ENCODE data around the gene MYO18A. TPM values are rescaled to one million over a fixed set of nuclear protein-coding genes. Genes with fewer than 3 reads are reported as not detected.

The MYO18A gene
- total RNA-seq, 2 donors from 2014 or later, result 45.4 to 73.2 TPM

DNA sequence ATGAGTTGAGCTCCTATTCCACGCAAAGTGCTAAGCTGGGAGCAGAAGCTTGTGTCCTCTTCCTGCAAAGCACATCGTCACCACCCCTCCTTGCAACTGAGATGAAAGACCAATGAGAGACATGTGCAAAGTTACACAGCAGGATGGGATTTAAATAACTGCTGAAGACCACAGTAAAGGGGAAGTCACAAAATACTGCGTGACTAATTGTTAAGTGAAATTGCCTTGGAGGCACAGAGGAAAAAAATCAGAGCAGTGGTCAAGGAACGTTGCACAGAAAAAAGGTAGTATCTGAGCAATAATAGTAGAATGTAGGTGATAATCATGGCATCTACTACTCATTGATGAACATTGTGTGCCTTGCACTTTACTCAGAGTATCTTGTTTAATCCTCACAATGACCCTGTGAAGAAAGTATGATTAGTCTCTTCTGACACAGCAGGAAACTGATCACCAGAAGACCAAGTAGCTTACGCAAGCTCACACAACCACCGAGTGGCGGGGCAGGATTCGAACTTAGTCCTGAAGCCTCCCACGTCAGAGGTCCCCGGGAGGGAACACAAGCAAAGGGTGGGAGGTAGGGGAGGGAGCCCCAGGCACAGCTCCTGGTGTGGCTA is 15.4 kb upstream of the MYO18A start:
- 49 to 73% methylated on average over 10 of the region's 10 CpGs for WGBS, 2 donors
- H3K4me1 ChIP-seq, result no peaks in the 10 kb centered on the region
- H3K27ac ChIP-seq, result peak overlapping the region in 1 of 4 donors; percentile 45
- intact Hi-C loops (cut with DNase I), result no loop called here
- H3K27me3 ChIP-seq, result no peaks in the 10 kb centered on the region
- TF ChIP-seq POLR2A (IDR thresholded peaks at IDR 0.05), result no peak
- TF ChIP-seq, protein P1, sequence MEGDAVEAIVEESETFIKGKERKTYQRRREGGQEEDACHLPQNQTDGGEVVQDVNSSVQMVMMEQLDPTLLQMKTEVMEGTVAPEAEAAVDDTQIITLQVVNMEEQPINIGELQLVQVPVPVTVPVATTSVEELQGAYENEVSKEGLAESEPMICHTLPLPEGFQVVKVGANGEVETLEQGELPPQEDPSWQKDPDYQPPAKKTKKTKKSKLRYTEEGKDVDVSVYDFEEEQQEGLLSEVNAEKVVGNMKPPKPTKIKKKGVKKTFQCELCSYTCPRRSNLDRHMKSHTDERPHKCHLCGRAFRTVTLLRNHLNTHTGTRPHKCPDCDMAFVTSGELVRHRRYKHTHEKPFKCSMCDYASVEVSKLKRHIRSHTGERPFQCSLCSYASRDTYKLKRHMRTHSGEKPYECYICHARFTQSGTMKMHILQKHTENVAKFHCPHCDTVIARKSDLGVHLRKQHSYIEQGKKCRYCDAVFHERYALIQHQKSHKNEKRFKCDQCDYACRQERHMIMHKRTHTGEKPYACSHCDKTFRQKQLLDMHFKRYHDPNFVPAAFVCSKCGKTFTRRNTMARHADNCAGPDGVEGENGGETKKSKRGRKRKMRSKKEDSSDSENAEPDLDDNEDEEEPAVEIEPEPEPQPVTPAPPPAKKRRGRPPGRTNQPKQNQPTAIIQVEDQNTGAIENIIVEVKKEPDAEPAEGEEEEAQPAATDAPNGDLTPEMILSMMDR (IDR thresholded peaks at IDR 0.05), result no peak
- DNase-seq (peak in 2 of 4 donors; percentile 8 to 45), ATAC-seq (no peak)
- no peaks in the 10 kb centered on the region for H3K36me3 ChIP-seq (replicated peaks in 1 of 2; ENCODE audit: insufficient read depth in 1 of 2, low read depth in 2 of 2)
- no peaks in the 10 kb centered on the region for H3K9me3 ChIP-seq
- H3K4me3 ChIP-seq, result no peak overlapping the region

DNA sequence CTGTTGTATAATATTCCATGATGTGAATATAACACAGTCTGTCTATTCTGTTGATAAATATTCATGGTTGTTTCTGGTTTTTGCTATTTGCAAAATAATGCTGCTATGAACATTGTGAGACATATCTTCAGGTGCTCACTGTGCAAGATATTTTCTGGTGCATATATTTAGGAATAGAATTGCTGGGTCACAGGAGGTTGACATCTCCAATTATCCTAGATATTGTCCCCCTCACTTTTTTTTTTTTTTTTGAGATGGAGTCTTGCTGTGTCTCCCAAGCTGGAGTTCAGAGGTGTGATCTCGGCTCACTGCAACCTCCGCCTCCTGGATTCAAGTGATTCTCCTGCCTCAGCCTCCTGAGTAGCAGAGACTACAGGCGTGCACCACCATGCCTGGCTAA is 14.5 kb upstream of the MYO18A start:
- ATAC-seq (no peak), DNase-seq (no peak)
- Histone ChIP-seq H3K9me3 (no peaks in the 10 kb centered on the region), H3K36me3 (replicated peaks in 1 of 2; ENCODE audit: insufficient read depth in 1 of 2, low read depth in 2 of 2) (no peaks in the 10 kb centered on the region), H3K27me3 (no peaks in the 10 kb centered on the region), H3K4me1 (no peaks in the 10 kb centered on the region), H3K27ac (peak overlapping the region in 1 of 4 donors; percentile 41), H3K4me3 (no peak overlapping the region)
- TF ChIP-seq POLR2A (IDR thresholded peaks at IDR 0.05), result no peak
- TF ChIP-seq, protein P1 (IDR thresholded peaks at IDR 0.05), result no peak
- intact Hi-C loops (cut with DNase I), result no loop called here
- 95 to 97% methylated on average over 3 of the region's 3 CpGs for WGBS, 2 donors

DNA sequence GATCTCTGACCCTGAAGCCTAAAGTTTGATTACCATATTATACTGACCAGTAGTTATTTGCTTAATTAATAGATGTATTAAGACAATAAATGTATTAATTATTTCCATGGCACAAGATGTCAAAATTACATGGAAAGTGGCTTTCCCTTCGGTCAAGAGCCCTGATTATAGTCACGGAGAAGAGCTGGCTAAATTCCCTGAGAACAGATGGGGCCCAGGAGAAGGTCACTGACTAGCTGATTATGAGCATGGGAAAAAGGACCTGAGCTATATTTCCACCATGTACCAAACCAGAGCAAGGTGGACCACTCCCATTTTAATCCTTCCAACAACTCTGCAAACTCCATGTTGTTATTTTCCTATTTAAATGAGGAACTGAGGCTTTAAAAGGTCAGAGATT is 12.9 kb upstream of the MYO18A start:
- WGBS, 2 donors, result 21 to 30% methylated on average over 2 of the region's 2 CpGs
- no peak overlapping the region for H3K27ac ChIP-seq
- H3K4me3 ChIP-seq, result no peak overlapping the region
- H3K9me3 ChIP-seq, result no peaks in the 10 kb centered on the region
- peak in 2 of 4 donors; percentile 2 to 15 for DNase-seq
- no peaks in the 10 kb centered on the region for H3K36me3 ChIP-seq (replicated peaks in 1 of 2; ENCODE audit: insufficient read depth in 1 of 2, low read depth in 2 of 2)
- no peaks in the 10 kb centered on the region for H3K27me3 ChIP-seq
- intact Hi-C loops (cut with DNase I), result no loop called here
- ATAC-seq, result no peak
- TF ChIP-seq, protein P1 (IDR thresholded peaks at IDR 0.05), result no peak
- no peak for TF ChIP-seq POLR2A (IDR thresholded peaks at IDR 0.05)
- H3K4me1 ChIP-seq, result no peaks in the 10 kb centered on the region

DNA sequence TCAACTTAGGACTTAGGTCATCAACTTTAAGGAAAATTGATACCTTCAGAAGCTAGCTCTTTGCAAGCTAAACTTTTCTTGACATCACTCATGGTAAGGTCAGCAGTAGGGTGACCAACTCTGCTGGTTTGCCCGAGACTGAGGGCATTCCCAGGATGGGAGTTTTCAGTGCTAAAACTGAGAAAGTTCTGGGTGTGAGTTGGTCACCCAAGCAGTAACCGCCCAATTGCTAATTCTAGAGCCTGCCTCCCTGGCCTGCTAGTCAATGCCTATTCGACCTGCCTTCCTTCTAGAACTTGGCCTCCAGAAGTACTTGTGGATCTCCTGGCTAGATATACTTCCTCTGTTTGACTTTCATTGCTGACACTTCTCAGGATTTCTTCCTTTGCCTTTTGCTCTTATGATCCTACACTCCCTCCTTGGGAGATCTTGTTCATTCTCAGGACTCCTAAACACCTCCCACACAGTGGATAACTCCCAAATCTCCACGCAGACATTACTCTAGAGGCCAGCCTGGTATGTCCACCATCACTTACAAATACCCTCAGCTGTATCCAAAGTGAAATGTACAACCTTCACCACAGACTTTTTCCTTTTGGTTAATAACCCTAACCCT is 10.5 kb upstream of the MYO18A start:
- no peak for ATAC-seq
- 87 to 89% methylated on average over 4 of the region's 4 CpGs for WGBS, 2 donors
- Histone ChIP-seq H3K4me1 (no peaks in the 10 kb centered on the region), H3K27ac (no peak overlapping the region), H3K4me3 (no peak overlapping the region), H3K36me3 (replicated peaks in 1 of 2; ENCODE audit: insufficient read depth in 1 of 2, low read depth in 2 of 2) (no peaks in the 10 kb centered on the region), H3K9me3 (no peaks in the 10 kb centered on the region), H3K27me3 (no peaks in the 10 kb centered on the region)
- TF ChIP-seq, protein P1 (IDR thresholded peaks at IDR 0.05), result no peak
- no peak for TF ChIP-seq POLR2A (IDR thresholded peaks at IDR 0.05)
- no peak for DNase-seq
- intact Hi-C loops (cut with DNase I), result no loop called here

DNA sequence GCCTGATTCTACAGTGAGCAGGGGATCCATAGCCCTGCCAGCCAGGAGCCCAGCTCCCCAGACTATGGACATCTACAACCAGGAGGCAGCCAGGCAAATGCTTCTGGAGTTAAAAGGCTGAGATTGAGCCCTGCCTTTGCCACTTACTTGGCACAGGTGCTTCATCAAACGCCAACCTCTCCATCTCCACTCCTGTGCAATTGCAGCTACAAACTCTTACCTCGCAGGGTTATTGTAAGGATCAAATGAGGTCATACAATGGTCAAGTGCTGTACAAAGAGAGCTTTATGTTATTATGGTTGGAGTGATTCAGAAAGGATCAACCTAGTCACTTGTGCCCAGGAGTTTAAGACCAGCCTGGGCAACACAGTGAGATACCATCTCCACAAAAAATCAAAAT is 9.8 kb upstream of the MYO18A start:
- H3K36me3 ChIP-seq (replicated peaks in 1 of 2; ENCODE audit: insufficient read depth in 1 of 2, low read depth in 2 of 2), result no peaks in the 10 kb centered on the region
- ATAC-seq (no peak), DNase-seq (no peak)
- TF ChIP-seq, protein P1 (IDR thresholded peaks at IDR 0.05), result no peak
- TF ChIP-seq POLR2A (IDR thresholded peaks at IDR 0.05), result no peak
- intact Hi-C loops (cut with DNase I), result no loop called here
- no peaks in the 10 kb centered on the region for H3K9me3 ChIP-seq
- no peak overlapping the region for H3K4me3 ChIP-seq
- WGBS, 2 donors, result 59 to 76% methylated on average over 2 of the region's 2 CpGs
- H3K27ac ChIP-seq, result no peak overlapping the region
- H3K27me3 ChIP-seq, result no peaks in the 10 kb centered on the region
- no peaks in the 10 kb centered on the region for H3K4me1 ChIP-seq
